Measurements from ENCODE around the gene PIR. TPM values are rescaled to one million over a fixed set of nuclear protein-coding genes. Genes with fewer than 3 reads are reported as not detected.
A peak's percentile ranks its signal among the peaks of the same experiment; 100 is the strongest.

Gene PIR
- total and polyA plus RNA-seq, 9 of the 15 experiments (the other 6 are each of a cell fraction or from before 2014, with no cell fraction given), result 7.5 to 29.8 (median 11.5) TPM

DNA sequence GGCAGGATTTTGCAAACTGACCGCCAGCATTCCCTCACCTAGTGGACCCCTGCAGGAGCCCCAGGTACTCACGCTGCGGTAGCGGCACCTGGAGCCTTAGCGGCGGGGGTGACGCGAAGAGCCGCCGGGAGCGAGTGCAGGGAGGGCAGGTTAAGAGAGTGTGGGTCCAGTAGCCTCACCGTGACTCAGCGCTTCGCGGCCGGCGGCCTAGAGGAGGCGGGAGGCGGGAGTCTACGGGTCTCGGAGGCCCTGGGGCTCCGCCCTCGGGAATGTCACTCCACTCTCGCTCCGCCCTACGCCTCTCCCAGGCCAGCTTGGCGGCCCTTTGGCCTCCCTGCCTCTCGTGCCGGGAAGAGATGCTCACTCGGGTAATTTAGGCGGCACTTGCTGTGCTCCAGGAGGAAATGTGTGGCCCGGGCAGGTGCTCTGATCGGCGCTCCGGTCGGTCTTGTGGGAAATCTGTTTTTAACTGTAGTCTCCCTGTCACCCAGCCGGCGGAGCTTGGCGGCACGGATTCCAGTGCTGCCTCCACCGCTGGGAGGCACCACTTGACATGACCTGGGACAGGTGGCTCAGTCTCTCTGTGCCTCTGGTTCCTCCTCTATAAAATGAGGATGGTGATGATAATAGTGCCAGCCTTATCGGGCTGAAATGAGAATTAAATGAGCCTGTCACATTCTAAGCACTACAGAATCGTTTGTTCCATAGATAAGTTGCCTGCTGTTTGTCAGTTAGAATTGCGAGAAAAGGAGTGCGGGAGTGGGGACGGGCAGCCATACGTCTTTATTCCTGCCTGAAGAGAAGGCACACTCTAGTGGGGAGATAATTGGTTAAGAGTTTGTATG is at the start of gene PIR (continued):
- TF ChIP-seq, protein P1, sequence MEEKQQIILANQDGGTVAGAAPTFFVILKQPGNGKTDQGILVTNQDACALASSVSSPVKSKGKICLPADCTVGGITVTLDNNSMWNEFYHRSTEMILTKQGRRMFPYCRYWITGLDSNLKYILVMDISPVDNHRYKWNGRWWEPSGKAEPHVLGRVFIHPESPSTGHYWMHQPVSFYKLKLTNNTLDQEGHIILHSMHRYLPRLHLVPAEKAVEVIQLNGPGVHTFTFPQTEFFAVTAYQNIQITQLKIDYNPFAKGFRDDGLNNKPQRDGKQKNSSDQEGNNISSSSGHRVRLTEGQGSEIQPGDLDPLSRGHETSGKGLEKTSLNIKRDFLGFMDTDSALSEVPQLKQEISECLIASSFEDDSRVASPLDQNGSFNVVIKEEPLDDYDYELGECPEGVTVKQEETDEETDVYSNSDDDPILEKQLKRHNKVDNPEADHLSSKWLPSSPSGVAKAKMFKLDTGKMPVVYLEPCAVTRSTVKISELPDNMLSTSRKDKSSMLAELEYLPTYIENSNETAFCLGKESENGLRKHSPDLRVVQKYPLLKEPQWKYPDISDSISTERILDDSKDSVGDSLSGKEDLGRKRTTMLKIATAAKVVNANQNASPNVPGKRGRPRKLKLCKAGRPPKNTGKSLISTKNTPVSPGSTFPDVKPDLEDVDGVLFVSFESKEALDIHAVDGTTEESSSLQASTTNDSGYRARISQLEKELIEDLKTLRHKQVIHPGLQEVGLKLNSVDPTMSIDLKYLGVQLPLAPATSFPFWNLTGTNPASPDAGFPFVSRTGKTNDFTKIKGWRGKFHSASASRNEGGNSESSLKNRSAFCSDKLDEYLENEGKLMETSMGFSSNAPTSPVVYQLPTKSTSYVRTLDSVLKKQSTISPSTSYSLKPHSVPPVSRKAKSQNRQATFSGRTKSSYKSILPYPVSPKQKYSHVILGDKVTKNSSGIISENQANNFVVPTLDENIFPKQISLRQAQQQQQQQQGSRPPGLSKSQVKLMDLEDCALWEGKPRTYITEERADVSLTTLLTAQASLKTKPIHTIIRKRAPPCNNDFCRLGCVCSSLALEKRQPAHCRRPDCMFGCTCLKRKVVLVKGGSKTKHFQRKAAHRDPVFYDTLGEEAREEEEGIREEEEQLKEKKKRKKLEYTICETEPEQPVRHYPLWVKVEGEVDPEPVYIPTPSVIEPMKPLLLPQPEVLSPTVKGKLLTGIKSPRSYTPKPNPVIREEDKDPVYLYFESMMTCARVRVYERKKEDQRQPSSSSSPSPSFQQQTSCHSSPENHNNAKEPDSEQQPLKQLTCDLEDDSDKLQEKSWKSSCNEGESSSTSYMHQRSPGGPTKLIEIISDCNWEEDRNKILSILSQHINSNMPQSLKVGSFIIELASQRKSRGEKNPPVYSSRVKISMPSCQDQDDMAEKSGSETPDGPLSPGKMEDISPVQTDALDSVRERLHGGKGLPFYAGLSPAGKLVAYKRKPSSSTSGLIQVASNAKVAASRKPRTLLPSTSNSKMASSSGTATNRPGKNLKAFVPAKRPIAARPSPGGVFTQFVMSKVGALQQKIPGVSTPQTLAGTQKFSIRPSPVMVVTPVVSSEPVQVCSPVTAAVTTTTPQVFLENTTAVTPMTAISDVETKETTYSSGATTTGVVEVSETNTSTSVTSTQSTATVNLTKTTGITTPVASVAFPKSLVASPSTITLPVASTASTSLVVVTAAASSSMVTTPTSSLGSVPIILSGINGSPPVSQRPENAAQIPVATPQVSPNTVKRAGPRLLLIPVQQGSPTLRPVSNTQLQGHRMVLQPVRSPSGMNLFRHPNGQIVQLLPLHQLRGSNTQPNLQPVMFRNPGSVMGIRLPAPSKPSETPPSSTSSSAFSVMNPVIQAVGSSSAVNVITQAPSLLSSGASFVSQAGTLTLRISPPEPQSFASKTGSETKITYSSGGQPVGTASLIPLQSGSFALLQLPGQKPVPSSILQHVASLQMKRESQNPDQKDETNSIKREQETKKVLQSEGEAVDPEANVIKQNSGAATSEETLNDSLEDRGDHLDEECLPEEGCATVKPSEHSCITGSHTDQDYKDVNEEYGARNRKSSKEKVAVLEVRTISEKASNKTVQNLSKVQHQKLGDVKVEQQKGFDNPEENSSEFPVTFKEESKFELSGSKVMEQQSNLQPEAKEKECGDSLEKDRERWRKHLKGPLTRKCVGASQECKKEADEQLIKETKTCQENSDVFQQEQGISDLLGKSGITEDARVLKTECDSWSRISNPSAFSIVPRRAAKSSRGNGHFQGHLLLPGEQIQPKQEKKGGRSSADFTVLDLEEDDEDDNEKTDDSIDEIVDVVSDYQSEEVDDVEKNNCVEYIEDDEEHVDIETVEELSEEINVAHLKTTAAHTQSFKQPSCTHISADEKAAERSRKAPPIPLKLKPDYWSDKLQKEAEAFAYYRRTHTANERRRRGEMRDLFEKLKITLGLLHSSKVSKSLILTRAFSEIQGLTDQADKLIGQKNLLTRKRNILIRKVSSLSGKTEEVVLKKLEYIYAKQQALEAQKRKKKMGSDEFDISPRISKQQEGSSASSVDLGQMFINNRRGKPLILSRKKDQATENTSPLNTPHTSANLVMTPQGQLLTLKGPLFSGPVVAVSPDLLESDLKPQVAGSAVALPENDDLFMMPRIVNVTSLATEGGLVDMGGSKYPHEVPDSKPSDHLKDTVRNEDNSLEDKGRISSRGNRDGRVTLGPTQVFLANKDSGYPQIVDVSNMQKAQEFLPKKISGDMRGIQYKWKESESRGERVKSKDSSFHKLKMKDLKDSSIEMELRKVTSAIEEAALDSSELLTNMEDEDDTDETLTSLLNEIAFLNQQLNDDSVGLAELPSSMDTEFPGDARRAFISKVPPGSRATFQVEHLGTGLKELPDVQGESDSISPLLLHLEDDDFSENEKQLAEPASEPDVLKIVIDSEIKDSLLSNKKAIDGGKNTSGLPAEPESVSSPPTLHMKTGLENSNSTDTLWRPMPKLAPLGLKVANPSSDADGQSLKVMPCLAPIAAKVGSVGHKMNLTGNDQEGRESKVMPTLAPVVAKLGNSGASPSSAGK (IDR thresholded peaks at IDR 0.05), result peak; percentile 74
- TF ChIP-seq BCOR (IDR thresholded peaks at IDR 0.05), result no peak
- 0 out of 2 replicates have a peak, but pooled peaks have one; percentile 26 for TF ChIP-seq MTA1 (IDR thresholded peaks at IDR 0.05; ENCODE audit: borderline replicate concordance)
- no peak for TF ChIP-seq ZNF785 (CRISPR knock-in tag; IDR thresholded peaks at IDR 0.05)
- no peak for TF ChIP-seq SMARCB1 (IDR thresholded peaks at IDR 0.05; ENCODE audit: insufficient read length, low read depth)
- TF ChIP-seq ZKSCAN1 (IDR thresholded peaks at IDR 0.05; ENCODE audit: low read depth, low read length), result no peak
- no peak for TF ChIP-seq KDM4B (IDR thresholded peaks at IDR 0.05; ENCODE audit: borderline replicate concordance in 2 of 2, low read depth in 1 of 2)
- TF ChIP-seq, protein P2, sequence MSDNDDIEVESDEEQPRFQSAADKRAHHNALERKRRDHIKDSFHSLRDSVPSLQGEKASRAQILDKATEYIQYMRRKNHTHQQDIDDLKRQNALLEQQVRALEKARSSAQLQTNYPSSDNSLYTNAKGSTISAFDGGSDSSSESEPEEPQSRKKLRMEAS (CRISPR knock-in tag; IDR thresholded peaks at IDR 0.05), result peak; percentile 71
- TF ChIP-seq, protein P3, sequence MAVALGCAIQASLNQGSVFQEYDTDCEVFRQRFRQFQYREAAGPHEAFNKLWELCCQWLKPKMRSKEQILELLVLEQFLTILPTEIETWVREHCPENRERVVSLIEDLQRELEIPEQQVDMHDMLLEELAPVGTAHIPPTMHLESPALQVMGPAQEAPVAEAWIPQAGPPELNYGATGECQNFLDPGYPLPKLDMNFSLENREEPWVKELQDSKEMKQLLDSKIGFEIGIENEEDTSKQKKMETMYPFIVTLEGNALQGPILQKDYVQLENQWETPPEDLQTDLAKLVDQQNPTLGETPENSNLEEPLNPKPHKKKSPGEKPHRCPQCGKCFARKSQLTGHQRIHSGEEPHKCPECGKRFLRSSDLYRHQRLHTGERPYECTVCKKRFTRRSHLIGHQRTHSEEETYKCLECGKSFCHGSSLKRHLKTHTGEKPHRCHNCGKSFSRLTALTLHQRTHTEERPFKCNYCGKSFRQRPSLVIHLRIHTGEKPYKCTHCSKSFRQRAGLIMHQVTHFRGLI (CRISPR knock-in tag; IDR thresholded peaks at IDR 0.05), result no peak
- TF ChIP-seq CAMTA2 (CRISPR knock-in tag; conservative IDR thresholded peaks at IDR 0.05), result no peak
- no peak for TF ChIP-seq SP2 (IDR thresholded peaks at IDR 0.05; ENCODE audit: extremely low read depth, low read depth, low read length, poor library complexity, severe bottlenecking)
- TF ChIP-seq HNRNPLL (IDR thresholded peaks at IDR 0.05; ENCODE audit: low read depth, low read length, poor library complexity, severe bottlenecking), result no peak
- no peak for TF ChIP-seq MCM3 (IDR thresholded peaks at IDR 0.05)
